Measurements from ENCODE around the gene CST5.

CST5 gene

GRCh38 chr20:23879328-23879798 lies at the start of gene CST5:
TSS of gene CST5 (minus strand) at chr20:23879748. CDS start at chr20:23879676, 72 bp downstream.
- no peak within 1 kb of the TSS for H3K4me3 ChIP-seq (ENCODE audit: low read length in 2 of 2)
- no peak within 1 kb of the TSS for H3K27ac ChIP-seq (ENCODE audit: low read depth in 2 of 2, low read length in 2 of 2)
- no peaks in the 10 kb centered on the region for H3K36me3 ChIP-seq (ENCODE audit: control insufficient read depth in 2 of 2, insufficient read depth in 2 of 2, low read length in 2 of 2)
- H3K27me3 ChIP-seq (ENCODE audit: control insufficient read depth in 2 of 2, insufficient read depth in 2 of 2, low read length in 2 of 2) = no peaks in the 10 kb centered on the region
- no peak within 1 kb of the TSS for H3K9ac ChIP-seq (ENCODE audit: low read depth in 1 of 2, low read length in 2 of 2)
- H3K9me3 ChIP-seq (ENCODE audit: control insufficient read depth in 2 of 2, low read length in 2 of 2) = no peaks in the 10 kb centered on the region
- H3K4me1 ChIP-seq (ENCODE audit: control insufficient read depth in 2 of 2, insufficient read depth in 2 of 2, low read length in 2 of 2) = no peaks in the 10 kb centered on the region

- no peaks in the 10 kb centered on the region for H3K27me3 ChIP-seq (ENCODE audit: control insufficient read depth in 2 of 2, insufficient read depth in 2 of 2, low read length in 2 of 2)
These were observed 49.2 kb upstream of the CST5 start for GRCh38 chr20:23928788-23929187.

GRCh38 chr20:23928353-23928752 lies 48.8 kb upstream of the CST5 start:
- Histone ChIP-seq H3K27ac (ENCODE audit: low read depth in 2 of 2, low read length in 2 of 2) (no peak overlapping the region), H3K4me3 (ENCODE audit: low read length in 2 of 2) (no peak overlapping the region), H3K27me3 (ENCODE audit: control insufficient read depth in 2 of 2, insufficient read depth in 2 of 2, low read length in 2 of 2) (no peaks in the 10 kb centered on the region), H3K9ac (ENCODE audit: low read depth in 1 of 2, low read length in 2 of 2) (no peak overlapping the region), H3K4me1 (ENCODE audit: control insufficient read depth in 2 of 2, insufficient read depth in 2 of 2, low read length in 2 of 2) (no peaks in the 10 kb centered on the region), H3K9me3 (ENCODE audit: control insufficient read depth in 2 of 2, low read length in 2 of 2) (no peaks in the 10 kb centered on the region), H3K36me3 (ENCODE audit: control insufficient read depth in 2 of 2, insufficient read depth in 2 of 2, low read length in 2 of 2) (no peaks in the 10 kb centered on the region)

More at GRCh38 chr20:23928788-23929187, 49.2 kb upstream of the CST5 start:
- no peak overlapping the region for H3K27ac ChIP-seq (ENCODE audit: low read depth in 2 of 2, low read length in 2 of 2)
- H3K4me1 ChIP-seq (ENCODE audit: control insufficient read depth in 2 of 2, insufficient read depth in 2 of 2, low read length in 2 of 2) = no peaks in the 10 kb centered on the region
- no peak overlapping the region for H3K4me3 ChIP-seq (ENCODE audit: low read length in 2 of 2)
- no peaks in the 10 kb centered on the region for H3K36me3 ChIP-seq (ENCODE audit: control insufficient read depth in 2 of 2, insufficient read depth in 2 of 2, low read length in 2 of 2)
- no peak overlapping the region for H3K9ac ChIP-seq (ENCODE audit: low read depth in 1 of 2, low read length in 2 of 2)
- no peaks in the 10 kb centered on the region for H3K9me3 ChIP-seq (ENCODE audit: control insufficient read depth in 2 of 2, low read length in 2 of 2)

- no peaks in the 10 kb centered on the region for H3K36me3 ChIP-seq (ENCODE audit: control insufficient read depth in 2 of 2, insufficient read depth in 2 of 2, low read length in 2 of 2)
- no peaks in the 10 kb centered on the region for H3K27me3 ChIP-seq (ENCODE audit: control insufficient read depth in 2 of 2, insufficient read depth in 2 of 2, low read length in 2 of 2)
- H3K27ac ChIP-seq (ENCODE audit: low read depth in 2 of 2, low read length in 2 of 2) = no peak overlapping the region
- no peaks in the 10 kb centered on the region for H3K9me3 ChIP-seq (ENCODE audit: control insufficient read depth in 2 of 2, low read length in 2 of 2)
- no peaks in the 10 kb centered on the region for H3K4me1 ChIP-seq (ENCODE audit: control insufficient read depth in 2 of 2, insufficient read depth in 2 of 2, low read length in 2 of 2)
- no peak overlapping the region for H3K9ac ChIP-seq (ENCODE audit: low read depth in 1 of 2, low read length in 2 of 2)
- no peak overlapping the region for H3K4me3 ChIP-seq (ENCODE audit: low read length in 2 of 2)
These were observed 47.7 kb upstream of the CST5 start for GRCh38 chr20:23926944-23927872.

- H3K36me3 ChIP-seq (ENCODE audit: control insufficient read depth in 2 of 2, insufficient read depth in 2 of 2, low read length in 2 of 2) = no peaks in the 10 kb centered on the region
- no peaks in the 10 kb centered on the region for H3K4me1 ChIP-seq (ENCODE audit: control insufficient read depth in 2 of 2, insufficient read depth in 2 of 2, low read length in 2 of 2)
- H3K27me3 ChIP-seq (ENCODE audit: control insufficient read depth in 2 of 2, insufficient read depth in 2 of 2, low read length in 2 of 2) = no peaks in the 10 kb centered on the region
- H3K9me3 ChIP-seq (ENCODE audit: control insufficient read depth in 2 of 2, low read length in 2 of 2) = no peaks in the 10 kb centered on the region
- H3K9ac ChIP-seq (ENCODE audit: low read depth in 1 of 2, low read length in 2 of 2) = no peak overlapping the region
- H3K4me3 ChIP-seq (ENCODE audit: low read length in 2 of 2) = no peak overlapping the region
- no peak overlapping the region for H3K27ac ChIP-seq (ENCODE audit: low read depth in 2 of 2, low read length in 2 of 2)
These were observed 47.0 kb upstream of the CST5 start for GRCh38 chr20:23926526-23926880.

GRCh38 chr20:23925789-23926525 lies 46.4 kb upstream of the CST5 start:
- no peak overlapping the region for H3K9ac ChIP-seq (ENCODE audit: low read depth in 1 of 2, low read length in 2 of 2)
- no peak overlapping the region for H3K27ac ChIP-seq (ENCODE audit: low read depth in 2 of 2, low read length in 2 of 2)
- H3K4me3 ChIP-seq (ENCODE audit: low read length in 2 of 2) = no peak overlapping the region
- H3K36me3 ChIP-seq (ENCODE audit: control insufficient read depth in 2 of 2, insufficient read depth in 2 of 2, low read length in 2 of 2) = no peaks in the 10 kb centered on the region
- no peaks in the 10 kb centered on the region for H3K27me3 ChIP-seq (ENCODE audit: control insufficient read depth in 2 of 2, insufficient read depth in 2 of 2, low read length in 2 of 2)
- H3K4me1 ChIP-seq (ENCODE audit: control insufficient read depth in 2 of 2, insufficient read depth in 2 of 2, low read length in 2 of 2) = peaks cover 0 to under 1% of the 10 kb centered on the region in 2 donors
- no peaks in the 10 kb centered on the region for H3K9me3 ChIP-seq (ENCODE audit: control insufficient read depth in 2 of 2, low read length in 2 of 2)

GRCh38 chr20:23924751-23925150 lies 45.2 kb upstream of the CST5 start:
- H3K27ac ChIP-seq (ENCODE audit: low read depth in 2 of 2, low read length in 2 of 2) = no peak overlapping the region
- no peak overlapping the region for H3K4me3 ChIP-seq (ENCODE audit: low read length in 2 of 2)
- no peak overlapping the region for H3K9ac ChIP-seq (ENCODE audit: low read depth in 1 of 2, low read length in 2 of 2)
- no peaks in the 10 kb centered on the region for H3K27me3 ChIP-seq (ENCODE audit: control insufficient read depth in 2 of 2, insufficient read depth in 2 of 2, low read length in 2 of 2)
- no peaks in the 10 kb centered on the region for H3K9me3 ChIP-seq (ENCODE audit: control insufficient read depth in 2 of 2, low read length in 2 of 2)
- H3K36me3 ChIP-seq (ENCODE audit: control insufficient read depth in 2 of 2, insufficient read depth in 2 of 2, low read length in 2 of 2) = no peaks in the 10 kb centered on the region
- H3K4me1 ChIP-seq (ENCODE audit: control insufficient read depth in 2 of 2, insufficient read depth in 2 of 2, low read length in 2 of 2) = peaks cover 0 to 2% of the 10 kb centered on the region in 2 donors

GRCh38 chr20:23923891-23924435 lies 44.4 kb upstream of the CST5 start:
- H3K27ac ChIP-seq (ENCODE audit: low read depth in 2 of 2, low read length in 2 of 2) = no peak overlapping the region
- no peak overlapping the region for H3K9ac ChIP-seq (ENCODE audit: low read depth in 1 of 2, low read length in 2 of 2)
- no peaks in the 10 kb centered on the region for H3K36me3 ChIP-seq (ENCODE audit: control insufficient read depth in 2 of 2, insufficient read depth in 2 of 2, low read length in 2 of 2)
- no peaks in the 10 kb centered on the region for H3K27me3 ChIP-seq (ENCODE audit: control insufficient read depth in 2 of 2, insufficient read depth in 2 of 2, low read length in 2 of 2)
- no peak overlapping the region for H3K4me3 ChIP-seq (ENCODE audit: low read length in 2 of 2)
- H3K4me1 ChIP-seq (ENCODE audit: control insufficient read depth in 2 of 2, insufficient read depth in 2 of 2, low read length in 2 of 2) = peaks cover 0 to 2% of the 10 kb centered on the region in 2 donors
- no peaks in the 10 kb centered on the region for H3K9me3 ChIP-seq (ENCODE audit: control insufficient read depth in 2 of 2, low read length in 2 of 2)

GRCh38 chr20:23923311-23923710 lies 43.8 kb upstream of the CST5 start:
- H3K9me3 ChIP-seq (ENCODE audit: control insufficient read depth in 2 of 2, low read length in 2 of 2) = no peaks in the 10 kb centered on the region
- H3K4me1 ChIP-seq (ENCODE audit: control insufficient read depth in 2 of 2, insufficient read depth in 2 of 2, low read length in 2 of 2) = peaks cover 0 to 2% of the 10 kb centered on the region in 2 donors
- H3K9ac ChIP-seq (ENCODE audit: low read depth in 1 of 2, low read length in 2 of 2) = no peak overlapping the region
- no peak overlapping the region for H3K27ac ChIP-seq (ENCODE audit: low read depth in 2 of 2, low read length in 2 of 2)
- H3K36me3 ChIP-seq (ENCODE audit: control insufficient read depth in 2 of 2, insufficient read depth in 2 of 2, low read length in 2 of 2) = no peaks in the 10 kb centered on the region
- no peaks in the 10 kb centered on the region for H3K27me3 ChIP-seq (ENCODE audit: control insufficient read depth in 2 of 2, insufficient read depth in 2 of 2, low read length in 2 of 2)
- H3K4me3 ChIP-seq (ENCODE audit: low read length in 2 of 2) = no peak overlapping the region
